ENCODE data around the gene PRRC2C.
A peak's percentile ranks its signal among the peaks of the same experiment; 100 is the strongest.

The PRRC2C gene

GRCh38 chr1:171501305-171502024 is 16.1 kb downstream of the PRRC2C start:
- peaks cover 17% of the 10 kb centered on the region for H3K9me3 Mint-ChIP-seq
- H3K4me1 Mint-ChIP-seq = peaks cover 4% of the 10 kb centered on the region
- H3K27me3 Mint-ChIP-seq (ENCODE audit: low read depth, poor library complexity) = no peaks in the 10 kb centered on the region
- no peak for DNase-seq
- H3K27ac Mint-ChIP-seq = no peak overlapping the region
- TF ChIP-seq CTCF (IDR thresholded peaks at IDR 0.05) = no peak
- no peak overlapping the region for H3K4me3 Mint-ChIP-seq
- H3K36me3 Mint-ChIP-seq (ENCODE audit: low read depth) = peaks cover 79% of the 10 kb centered on the region

GRCh38 chr1:171506525-171507304 is 21.4 kb downstream of the PRRC2C start:
- peaks cover 16% of the 10 kb centered on the region for H3K4me1 Mint-ChIP-seq
- no peak for DNase-seq
- no peak for TF ChIP-seq CTCF (IDR thresholded peaks at IDR 0.05)
- no peaks in the 10 kb centered on the region for H3K27me3 Mint-ChIP-seq (ENCODE audit: low read depth, poor library complexity)
- H3K36me3 Mint-ChIP-seq (ENCODE audit: low read depth) = peaks cover 61% of the 10 kb centered on the region
- peak overlapping the region; percentile 86 for H3K27ac Mint-ChIP-seq
- peaks cover 20% of the 10 kb centered on the region for H3K9me3 Mint-ChIP-seq
- H3K4me3 Mint-ChIP-seq = no peak overlapping the region

- DNase-seq = no peak
- no peak for TF ChIP-seq CTCF (IDR thresholded peaks at IDR 0.05)
- H3K4me1 Mint-ChIP-seq = peaks cover 16% of the 10 kb centered on the region
- no peak overlapping the region for H3K4me3 Mint-ChIP-seq
- no peaks in the 10 kb centered on the region for H3K27me3 Mint-ChIP-seq (ENCODE audit: low read depth, poor library complexity)
- no peak overlapping the region for H3K27ac Mint-ChIP-seq
- peaks cover 58% of the 10 kb centered on the region for H3K36me3 Mint-ChIP-seq (ENCODE audit: low read depth)
- peaks cover 20% of the 10 kb centered on the region for H3K9me3 Mint-ChIP-seq
Measured at GRCh38 chr1:171507435-171507834, 22.1 kb downstream of the PRRC2C start.

- H3K9me3 Mint-ChIP-seq = peaks cover 6% of the 10 kb centered on the region
- H3K27me3 Mint-ChIP-seq (ENCODE audit: low read depth, poor library complexity) = no peaks in the 10 kb centered on the region
- peaks cover 50% of the 10 kb centered on the region for H3K36me3 Mint-ChIP-seq (ENCODE audit: low read depth)
- H3K4me1 Mint-ChIP-seq = peaks cover 16% of the 10 kb centered on the region
- H3K4me3 Mint-ChIP-seq = no peak overlapping the region
- DNase-seq = no peak
- no peak for TF ChIP-seq CTCF (IDR thresholded peaks at IDR 0.05)
- no peak overlapping the region for H3K27ac Mint-ChIP-seq
Measured at GRCh38 chr1:171509191-171509590, 23.9 kb downstream of the PRRC2C start.

GRCh38 chr1:171513743-171514142 is 28.4 kb downstream of the PRRC2C start:
- Mint-ChIP-seq H3K9me3 (no peaks in the 10 kb centered on the region), H3K4me1 (peaks cover 5% of the 10 kb centered on the region), H3K27me3 (ENCODE audit: low read depth, poor library complexity) (no peaks in the 10 kb centered on the region), H3K36me3 (ENCODE audit: low read depth) (peaks cover 53% of the 10 kb centered on the region), H3K27ac (no peak overlapping the region), H3K4me3 (no peak overlapping the region)
- DNase-seq = no peak
- no peak for TF ChIP-seq CTCF (IDR thresholded peaks at IDR 0.05)
